HCT116 (cell line): ENCODE results near the gene DPYSL4. TPM values are rescaled to one million over a fixed set of nuclear protein-coding genes. Genes with fewer than 3 reads are reported as not detected.

Source experiments
- ATAC-seq: fragments of 200-7000 bp; cut with Tn5 transposase; 2 replicates; pipeline ENCODE4 v1.9.1; 2020; ENCODE audit warnings: mild to moderate bottlenecking, moderate library complexity
- BruUV-seq: library from RNA; stranded (reverse); fragments of 400-500 nt; replicated peaks from 2 replicates; lab custom pipeline; 2021; lab: Mats Ljungman, UMichigan
- CTCF ChIA-PET: fragments of 300-600 bp; sonication (Branson Sonifier 250); formaldehyde crosslinking; loops from one replicate; lab custom pipeline; 2021; ENCODE audit warnings: antibody characterized with exemption; lab: Charles Lee
- POLR2A ChIA-PET: fragments of 300-600, 350-600 bp; sonication (Branson Sonifier 250); formaldehyde crosslinking; loops from one replicate; lab custom pipeline; 2021; ENCODE audit warnings: antibody characterized with exemption; lab: Charles Lee
- RAD21 ChIA-PET, 2 experiments: fragments of 300-600 bp; sonication (Branson Sonifier 250); formaldehyde crosslinking; loops; one replicate each; lab custom pipeline; 2023; ENCODE audit warnings: low total read pairs in 2 of 2; ENCODE audit not compliant: uncharacterized antibody in 2 of 2, unreplicated experiment in 2 of 2, low non-redundant PET in 1 of 2; lab: Charles Lee
- DNase-seq: peaks from one replicate; pipeline ENCODE4 v3.0.0-alpha.2; 2010; ENCODE audit warnings: low read depth, low spot score
- H2AFZ ChIP-seq: fragments of 200-600 bp; shearing (Covaris generic), sonication (generic); 2 replicates; pipeline ENCODE4 v1.6.1; 2017; ENCODE audit warnings: low read depth, mixed run types, mixed read lengths, antibody characterized with exemption, low read length; ENCODE audit not compliant: poor library complexity, severe bottlenecking
- H3K27ac ChIP-seq: 2 replicates; pipeline ENCODE4 v1.5.1; 2012; ENCODE audit warnings: low read depth, low read length
- H3K27me3 ChIP-seq: fragments of 200-600 bp; sonication (generic); 2 replicates; pipeline ENCODE4 v1.6.1; 2016; ENCODE audit warnings: mixed run types, low read length, mixed read lengths; ENCODE audit not compliant: insufficient read depth
- H3K36me3 ChIP-seq, 2 experiments: fragments of 200-500 bp in 1 of 2; fragments of 200-600 bp in 1 of 2; sonication (Bioruptor generic) in 1 of 2; sonication (generic) in 1 of 2; 2 replicates each; pipeline versions ENCODE4 v1.5.1 to v1.6.1; 2014 to 2016; ENCODE audit warnings: low read length in 2 of 2, inconsistent platforms in 1 of 2, mixed read lengths in 1 of 2, mixed run types in 1 of 2; ENCODE audit not compliant: insufficient read depth in 2 of 2, control insufficient read depth in 1 of 2
- H3K4me1 ChIP-seq, 2 experiments: fragments of 200-600 bp in 1 of 2; sonication (generic) in 1 of 2; 2 replicates each; pipeline versions ENCODE4 v1.5.1 to v1.6.1; 2012 to 2017; ENCODE audit warnings: low read length in 2 of 2, inconsistent platforms in 1 of 2, mild to moderate bottlenecking in 1 of 2, mixed read lengths in 1 of 2, mixed run types in 1 of 2, moderate library complexity in 1 of 2; ENCODE audit not compliant: insufficient read depth in 2 of 2, control insufficient read depth in 1 of 2
- H3K4me2 ChIP-seq: fragments of 200-600 bp; sonication (generic); 2 replicates; pipeline ENCODE4 v1.6.1; 2017; ENCODE audit warnings: mixed run types, low read length, mixed read lengths
- H3K4me3 ChIP-seq, 2 experiments: fragments of 200-600 bp in 1 of 2; sonication (generic) in 1 of 2; replicated peaks in 1 of 2; 2 replicates each; pipeline ENCODE4 v1.5.1; 2011 to 2016; ENCODE audit warnings: low read length in 2 of 2, control low read depth in 1 of 2, low read depth in 1 of 2, mild to moderate bottlenecking in 1 of 2, mixed read lengths in 1 of 2, mixed run types in 1 of 2
- H3K79me2 ChIP-seq: fragments of 200-600 bp; sonication (generic); 2 replicates; pipeline ENCODE4 v1.6.1; 2017; ENCODE audit warnings: mild to moderate bottlenecking, mixed run types, low read length, moderate library complexity, mixed read lengths; ENCODE audit not compliant: insufficient read depth
- H3K9ac ChIP-seq: fragments of 200-600 bp; sonication (generic); 2 replicates; pipeline ENCODE4 v1.6.1; 2016; ENCODE audit warnings: low read length, mixed read lengths
- H3K9me2 ChIP-seq: fragments of 200-600 bp; sonication (generic), shearing (Covaris generic); 2 replicates; pipeline ENCODE4 v1.6.1; 2017; ENCODE audit warnings: mixed run types, mild to moderate bottlenecking, moderate library complexity; ENCODE audit not compliant: insufficient read depth
- H3K9me3 ChIP-seq, 2 experiments: fragments of 200-500 bp in 1 of 2; fragments of 200-600 bp in 1 of 2; sonication (Bioruptor generic) in 1 of 2; sonication (generic) in 1 of 2; 2 replicates each; pipeline ENCODE4 v1.6.1; 2014 to 2017; ENCODE audit warnings: low read length in 2 of 2, mixed read lengths in 2 of 2, inconsistent platforms in 1 of 2, low read depth in 1 of 2, mild to moderate bottlenecking in 1 of 2, mixed run types in 1 of 2, moderate library complexity in 1 of 2; ENCODE audit not compliant: control insufficient read depth in 1 of 2, insufficient read depth in 1 of 2
- H4K20me1 ChIP-seq: fragments of 200-600 bp; sonication (generic), shearing (Covaris generic); 2 replicates; pipeline ENCODE4 v1.6.1; 2017; ENCODE audit warnings: mixed run types, mild to moderate bottlenecking, moderate library complexity; ENCODE audit not compliant: insufficient read depth
- CBX3 ChIP-seq: IDR thresholded peaks from 2 replicates; pipeline ENCODE4 v1.6.1; 2012; ENCODE audit warnings: low read depth
- CTCF ChIP-seq, 3 experiments: fragments of 200-600 bp in 1 of 3; sonication (generic) in 1 of 3; IDR thresholded peaks in 2 of 3; conservative IDR thresholded peaks in 1 of 3; 2 replicates each; pipeline ENCODE4 v1.5.1; 2012 to 2017; ENCODE audit warnings: low read depth in 2 of 3, low read length in 2 of 3, antibody characterized with exemption in 1 of 3, borderline replicate concordance in 1 of 3, control low read depth in 1 of 3, mild to moderate bottlenecking in 1 of 3, mixed read lengths in 1 of 3, mixed run types in 1 of 3, moderate library complexity in 1 of 3; ENCODE audit not compliant: insufficient read depth in 1 of 3
- FOSL1 ChIP-seq: IDR thresholded peaks from 2 replicates; pipeline ENCODE4 v1.6.1; 2012; ENCODE audit warnings: low read depth
- JUND ChIP-seq: IDR thresholded peaks from 2 replicates; pipeline ENCODE4 v1.6.1; 2012
- SIN3A ChIP-seq: IDR thresholded peaks from 2 replicates; pipeline ENCODE4 v1.6.1; 2012; ENCODE audit warnings: low read depth
- SRF ChIP-seq: IDR thresholded peaks from 2 replicates; pipeline ENCODE4 v1.6.1; 2012; ENCODE audit warnings: low read depth
- ZFX ChIP-seq: fragments of 450-650 bp; IDR thresholded peaks from 2 replicates; pipeline ENCODE4 v1.6.1; 2017
- intact Hi-C: fragments of 100-400 bp; cut with micrococcal nuclease; formaldehyde crosslinking; loops from 2 replicates; pipeline ENCODE4 v1.10.0; 2022
- total RNA-seq: library from RNA; stranded (reverse); gene quantifications from one replicate; pipeline ENCODE4 v1.2.1, GENCODE V29; 2021; ENCODE audit not compliant: unreplicated experiment

The DPYSL4 gene
- total RNA-seq, 1 experiment from 2014 or later: 5.4 TPM

GRCh38 chr10:132204781-132205473 is 18.2 kb downstream of the DPYSL4 start:
- H3K9me2 ChIP-seq: no peaks in the 10 kb centered on the region
- H3K36me3 ChIP-seq: no peaks in the 10 kb centered on the region
- CTCF ChIA-PET: no interaction called here
- POLR2A ChIA-PET: no interaction called here
- RAD21 ChIA-PET: no interaction called here
- intact Hi-C loops: no loop called here
- TF ChIP-seq CBX3 (no peak), ZFX (no peak), FOSL1 (no peak), SIN3A (no peak)
- TF ChIP-seq, all 23 proteins: peak for 0
- H3K9me3 ChIP-seq: no peaks in the 10 kb centered on the region
- ATAC-seq: no peak
- no peak for DNase-seq
- no peak overlapping the region for H2AFZ ChIP-seq
- H3K27me3 ChIP-seq: no peaks in the 10 kb centered on the region
- H4K20me1 ChIP-seq: no peaks in the 10 kb centered on the region
- H3K4me2 ChIP-seq: no peak overlapping the region
- H3K27ac ChIP-seq: no peak overlapping the region
- no TSS peak for BruUV-seq
- H3K4me3 ChIP-seq: no peak overlapping the region
- no peak overlapping the region for H3K9ac ChIP-seq
- no peaks in the 10 kb centered on the region for H3K79me2 ChIP-seq
- H3K4me1 ChIP-seq: no peaks in the 10 kb centered on the region

DNA sequence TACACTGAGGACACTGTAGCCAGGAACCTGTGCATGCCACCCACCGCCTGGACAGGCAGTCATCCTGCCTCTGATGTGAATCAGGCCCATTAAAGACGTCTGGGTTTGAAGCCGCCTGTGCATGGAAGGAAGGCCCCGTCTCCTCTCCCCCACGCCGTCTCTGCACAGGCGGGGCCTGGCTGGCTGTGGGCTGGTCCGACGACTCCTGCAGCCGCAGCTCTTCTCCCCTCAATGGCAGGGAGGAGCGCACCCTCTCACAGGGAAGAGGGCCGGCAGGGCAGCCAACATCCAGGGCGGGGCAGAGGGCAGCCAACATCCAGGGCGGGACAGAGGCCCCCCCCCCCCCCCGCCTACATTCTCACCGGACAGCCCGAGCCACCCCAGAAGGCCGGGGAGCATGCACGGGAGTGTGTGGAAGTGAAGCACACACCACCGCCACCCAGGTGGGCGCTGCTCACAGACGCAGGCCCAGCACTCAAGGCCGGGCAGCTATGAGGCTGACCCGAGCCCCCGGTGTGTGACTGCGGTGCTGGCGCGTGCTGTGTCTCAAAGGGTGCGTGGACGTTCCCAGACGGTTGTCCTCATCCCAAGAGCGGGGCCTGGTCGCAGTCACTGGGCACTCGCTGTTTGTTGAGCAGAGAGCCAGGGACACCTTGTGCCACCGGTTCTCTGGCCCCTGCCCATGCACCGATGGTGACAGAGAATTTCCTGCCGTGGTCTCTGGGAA is 19.1 kb downstream of the DPYSL4 start:
- ChIA-PET POLR2A (no interaction called here), CTCF (no interaction called here), RAD21 (no interaction called here)
- no peaks in the 10 kb centered on the region for H3K9me3 ChIP-seq
- no peak overlapping the region for H3K9ac ChIP-seq
- H3K36me3 ChIP-seq: no peaks in the 10 kb centered on the region
- H3K9me2 ChIP-seq: no peaks in the 10 kb centered on the region
- DNase-seq (no peak), ATAC-seq (no peak)
- H3K4me2 ChIP-seq: no peak overlapping the region
- no peak overlapping the region for H3K4me3 ChIP-seq
- no peak overlapping the region for H3K27ac ChIP-seq
- TF ChIP-seq SRF: no peak
- TF ChIP-seq CTCF (IDR thresholded peaks at IDR 0.05 in 2 of 3, conservative IDR thresholded peaks at IDR 0.05 in 1 of 3; ENCODE audit: borderline replicate concordance in 1 of 3, insufficient read depth in 1 of 3, low read depth in 2 of 3, low read length in 2 of 3): no peak
- no peak for TF ChIP-seq JUND
- no peaks in the 10 kb centered on the region for H3K4me1 ChIP-seq
- intact Hi-C loops: no loop called here
- no TSS peak for BruUV-seq
- H4K20me1 ChIP-seq: no peaks in the 10 kb centered on the region
- H3K27me3 ChIP-seq: no peaks in the 10 kb centered on the region
- H3K79me2 ChIP-seq: no peaks in the 10 kb centered on the region
- H2AFZ ChIP-seq: no peak overlapping the region
